Bronchial epithelial cell (primary cell): ENCODE results near the gene ASPN. TPM values are rescaled to one million over a fixed set of nuclear protein-coding genes. Genes with fewer than 3 reads are reported as not detected.
"Not testable (repeated sequence)": the region's sequence is repeated elsewhere in the genome, so short reads cannot be mapped to it uniquely, and the experiment has no call there.

Source experiments
- DNase-seq: peaks from one replicate; pipeline ENCODE4 v3.0.0-alpha.2; 2010; ENCODE audit warnings: low read depth
- FAIRE-seq: peaks from 2 replicates; lab custom pipeline; 2011; peaks lifted over from hg19 to GRCh38; lab: Jason Lieb, UNC
- H3K27me3 ChIP-seq: 2 replicates; pipeline ENCODE4 v1.5.1; 2011; ENCODE audit warnings: low read length; ENCODE audit not compliant: control insufficient read depth, insufficient read depth
- H3K36me3 ChIP-seq: 2 replicates; pipeline ENCODE4 v1.5.1; 2011; ENCODE audit warnings: low read length; ENCODE audit not compliant: control insufficient read depth, insufficient read depth
- H3K4me3 ChIP-seq: 2 replicates; pipeline ENCODE4 v1.5.1; 2011; ENCODE audit warnings: mild to moderate bottlenecking, low read depth, low read length, control low read depth
- CTCF ChIP-seq: IDR thresholded peaks from 2 replicates; pipeline ENCODE4 v1.5.1; 2011; ENCODE audit warnings: mild to moderate bottlenecking, moderate library complexity, low read length, control low read depth, inconsistent platforms; ENCODE audit not compliant: insufficient read depth, severe bottlenecking
- total RNA-seq: library from RNA; depleted of rRNA; stranded (reverse); fragments of >200 nt; gene quantifications from 2 replicates; pipeline ENCODE4 v1.2.1, GENCODE V29; 2014

The ASPN gene
- total RNA-seq, 1 donor from 2014 or later, result not detected

- FAIRE-seq (no peak), DNase-seq (no peak)
- H3K27me3 ChIP-seq, result no peaks in the 10 kb centered on the region
- no peaks in the 10 kb centered on the region for H3K36me3 ChIP-seq
- no peak within 1 kb of the TSS for H3K4me3 ChIP-seq
- no peak for TF ChIP-seq CTCF
These were observed 58.0 kb downstream of the ASPN start, which contains the start of gene OMD for GRCh38 chr9:92424340-92424739. TSS of gene OMD (minus strand) at chr9:92424471. CDS start at chr9:92417558, 6,913 bp downstream.

GRCh38 chr9:92423612-92424011 is 58.7 kb downstream of the ASPN start:
- no peak for DNase-seq
- TF ChIP-seq CTCF, result no peak
- no peak for FAIRE-seq

GRCh38 chr9:92422611-92423338 is 59.5 kb downstream of the ASPN start:
- no peak for TF ChIP-seq CTCF
- Histone ChIP-seq H3K36me3 (no peaks in the 10 kb centered on the region), H3K4me3 (no peak overlapping the region), H3K27me3 (no peaks in the 10 kb centered on the region)
- FAIRE-seq (no peak), DNase-seq (no peak)

More at GRCh38 chr9:92423612-92424011, 58.7 kb downstream of the ASPN start:
- H3K4me3 ChIP-seq, result no peak overlapping the region
- no peaks in the 10 kb centered on the region for H3K27me3 ChIP-seq
- H3K36me3 ChIP-seq, result no peaks in the 10 kb centered on the region

DNA sequence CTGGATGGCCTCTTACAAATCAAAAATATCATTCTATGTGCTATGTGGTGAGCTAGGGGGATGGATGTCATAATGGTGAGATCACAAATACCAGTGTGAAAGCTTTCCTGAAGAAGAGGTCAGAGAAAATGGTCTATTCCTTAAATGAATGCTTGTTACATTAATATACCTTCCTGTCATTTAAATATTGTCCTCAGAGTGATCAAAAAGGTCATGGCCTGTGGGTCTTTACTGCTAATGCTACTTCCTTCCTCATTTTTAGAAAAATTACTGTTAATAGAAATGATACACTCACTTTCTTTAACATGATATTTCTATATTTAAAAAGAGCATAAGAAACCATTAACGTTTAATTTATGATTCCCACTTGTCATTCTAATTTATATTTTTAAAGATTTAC is 67.7 kb downstream of the ASPN start:
- TF ChIP-seq CTCF, result no peak

GRCh38 chr9:92411157-92411556 is 71.1 kb downstream of the ASPN start:
- H3K4me3 ChIP-seq, FAIRE-seq, DNase-seq: not testable (repeated sequence)

More for the DNA sequence above, 67.7 kb downstream of the ASPN start:
- no peak overlapping the region for H3K4me3 ChIP-seq
- FAIRE-seq (no peak), DNase-seq (no peak)
- no peaks in the 10 kb centered on the region for H3K36me3 ChIP-seq
- no peaks in the 10 kb centered on the region for H3K27me3 ChIP-seq

GRCh38 chr9:92408747-92409478 is 73.4 kb downstream of the ASPN start:
- no peaks in the 10 kb centered on the region for H3K36me3 ChIP-seq
- H3K27me3 ChIP-seq, result no peaks in the 10 kb centered on the region
- no peak for DNase-seq
- H3K4me3 ChIP-seq, result no peak overlapping the region
- no peak for FAIRE-seq
- no peak for TF ChIP-seq CTCF

More at GRCh38 chr9:92411157-92411556, 71.1 kb downstream of the ASPN start:
- H3K27me3 ChIP-seq, H3K36me3 ChIP-seq: not testable (repeated sequence)
